ENCODE measurements around the gene RAB11FIP4. TPM values are rescaled to one million over a fixed set of nuclear protein-coding genes. Genes with fewer than 3 reads are reported as not detected.

Gene RAB11FIP4
- total and polyA plus RNA-seq, 8 donors = 4.7 to 121 (median 11.7) TPM

DNA sequence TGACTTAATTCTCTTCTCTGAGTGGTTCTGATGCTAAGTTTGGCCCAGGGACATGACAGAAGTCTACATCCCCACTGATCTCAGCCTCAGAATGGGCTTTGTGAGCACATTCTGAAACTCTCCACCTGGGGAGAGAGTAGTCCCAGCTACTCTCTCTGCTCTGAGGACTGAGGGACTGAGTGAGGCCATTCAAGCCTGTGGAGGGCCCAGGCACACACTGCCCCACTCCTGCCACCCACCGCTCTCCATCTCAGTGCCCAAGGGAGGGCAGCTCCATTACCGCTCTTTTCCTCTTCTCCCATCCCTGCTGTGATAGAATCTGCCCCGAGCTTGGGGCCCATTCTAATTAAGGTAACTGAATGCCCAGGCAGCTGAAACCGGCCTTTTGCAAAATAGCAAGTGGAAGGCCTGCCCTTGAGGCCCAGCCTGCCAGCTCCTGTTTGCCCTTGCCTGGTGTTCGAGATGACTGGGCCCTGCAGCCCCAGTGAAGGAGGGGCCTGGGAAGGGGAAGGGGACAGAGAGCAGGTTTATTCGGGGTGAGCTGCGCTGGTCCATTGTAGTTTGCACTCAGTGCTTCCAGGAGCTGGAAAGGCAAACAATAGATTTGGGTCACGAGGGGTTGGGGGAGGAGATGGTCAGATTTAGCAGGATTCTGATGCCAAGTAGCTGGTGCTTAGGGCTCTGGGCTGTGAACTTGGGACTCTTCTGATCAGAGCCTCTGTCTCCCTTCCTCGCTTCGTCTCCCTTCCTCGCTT is 76.2 kb downstream of the RAB11FIP4 start:
- peak; percentile 71 to 82 for DNase-seq
- Histone ChIP-seq H3K4me3 (no peak overlapping the region), H3K27ac (peak overlapping the region; percentile 48 to 82 (median 60)), H3K9me3 (no peaks in the 10 kb centered on the region), H3K4me1 (peaks cover 0 to 10% (median 8%) of the 10 kb centered on the region in 4 donors), H3K27me3 (no peaks in the 10 kb centered on the region), H3K36me3 (no peaks in the 10 kb centered on the region)
- WGBS, 5 donors = 38 to 58% (median 46%) methylated on average over 11 of the region's 11 CpGs
- TF ChIP-seq EP300 (IDR thresholded peaks at IDR 0.05) = no peak
- no peak for TF ChIP-seq POLR2AphosphoS5 (IDR thresholded peaks at IDR 0.05)
- TF ChIP-seq POLR2A (IDR thresholded peaks at IDR 0.05) = no peak
- TF ChIP-seq, protein P1, sequence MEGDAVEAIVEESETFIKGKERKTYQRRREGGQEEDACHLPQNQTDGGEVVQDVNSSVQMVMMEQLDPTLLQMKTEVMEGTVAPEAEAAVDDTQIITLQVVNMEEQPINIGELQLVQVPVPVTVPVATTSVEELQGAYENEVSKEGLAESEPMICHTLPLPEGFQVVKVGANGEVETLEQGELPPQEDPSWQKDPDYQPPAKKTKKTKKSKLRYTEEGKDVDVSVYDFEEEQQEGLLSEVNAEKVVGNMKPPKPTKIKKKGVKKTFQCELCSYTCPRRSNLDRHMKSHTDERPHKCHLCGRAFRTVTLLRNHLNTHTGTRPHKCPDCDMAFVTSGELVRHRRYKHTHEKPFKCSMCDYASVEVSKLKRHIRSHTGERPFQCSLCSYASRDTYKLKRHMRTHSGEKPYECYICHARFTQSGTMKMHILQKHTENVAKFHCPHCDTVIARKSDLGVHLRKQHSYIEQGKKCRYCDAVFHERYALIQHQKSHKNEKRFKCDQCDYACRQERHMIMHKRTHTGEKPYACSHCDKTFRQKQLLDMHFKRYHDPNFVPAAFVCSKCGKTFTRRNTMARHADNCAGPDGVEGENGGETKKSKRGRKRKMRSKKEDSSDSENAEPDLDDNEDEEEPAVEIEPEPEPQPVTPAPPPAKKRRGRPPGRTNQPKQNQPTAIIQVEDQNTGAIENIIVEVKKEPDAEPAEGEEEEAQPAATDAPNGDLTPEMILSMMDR (IDR thresholded peaks at IDR 0.05) = no peak
- intact Hi-C loops (cut with DNase I; ENCODE audit: low total_unique reads) = no loop called here

DNA sequence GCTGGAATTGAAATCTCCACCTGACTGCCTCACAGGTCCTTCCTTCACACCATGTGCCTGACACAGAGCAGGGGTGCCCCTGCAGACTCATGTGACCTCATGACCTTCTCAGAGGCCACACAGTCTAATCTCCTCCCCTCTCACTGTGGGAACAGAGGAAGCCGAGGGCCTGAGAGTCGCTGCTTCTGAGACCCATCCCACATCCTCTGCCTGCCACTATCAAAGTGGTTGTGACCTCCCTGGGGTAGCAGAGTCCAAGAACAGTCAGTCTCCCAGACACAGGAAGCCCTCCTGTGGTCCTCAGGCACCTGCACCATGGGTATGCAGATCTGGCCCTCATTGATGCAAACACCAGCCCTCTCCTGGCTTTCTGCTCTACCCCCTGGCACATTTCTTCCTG is 78.5 kb downstream of the RAB11FIP4 start:
- Histone ChIP-seq H3K27ac (no peak overlapping the region), H3K36me3 (no peaks in the 10 kb centered on the region), H3K4me1 (peaks cover 0 to 10% (median 8%) of the 10 kb centered on the region in 4 donors), H3K9me3 (no peaks in the 10 kb centered on the region), H3K4me3 (no peak overlapping the region), H3K27me3 (no peaks in the 10 kb centered on the region)
- WGBS, 5 donors = 48 to 71% (median 51%) methylated on average over 1 to 2 of the region's 2 CpGs
- intact Hi-C loops (cut with DNase I; ENCODE audit: low total_unique reads) = no loop called here
- no peak for DNase-seq
- TF ChIP-seq EP300 (IDR thresholded peaks at IDR 0.05) (no peak), POLR2A (IDR thresholded peaks at IDR 0.05) (no peak), POLR2AphosphoS5 (IDR thresholded peaks at IDR 0.05) (no peak)
- TF ChIP-seq, protein P1 (IDR thresholded peaks at IDR 0.05) = no peak

DNA sequence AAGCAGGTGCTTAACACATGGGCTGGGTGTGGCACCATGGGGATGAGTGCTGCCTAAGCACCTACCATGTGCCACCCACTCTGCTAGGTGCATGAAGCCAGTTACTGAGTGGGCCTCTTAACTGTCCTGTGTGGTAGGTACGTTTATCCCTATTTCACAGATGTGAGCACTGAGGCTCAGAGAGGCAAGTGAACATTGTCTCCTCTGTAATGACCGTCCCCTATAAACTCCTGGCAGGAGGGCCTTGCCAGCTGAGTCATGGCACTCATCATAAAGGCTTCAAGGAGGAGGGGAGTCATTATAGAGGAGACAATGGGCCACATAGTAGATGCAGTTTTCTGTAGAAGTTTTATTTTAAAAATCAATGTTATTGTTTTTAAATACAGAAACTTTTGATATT is 79.1 kb downstream of the RAB11FIP4 start:
- intact Hi-C loops (cut with DNase I; ENCODE audit: low total_unique reads) = no loop called here
- no peak for TF ChIP-seq EP300 (IDR thresholded peaks at IDR 0.05)
- no peak for TF ChIP-seq POLR2A (IDR thresholded peaks at IDR 0.05)
- TF ChIP-seq POLR2AphosphoS5 (IDR thresholded peaks at IDR 0.05) = no peak
- TF ChIP-seq, protein P1 (IDR thresholded peaks at IDR 0.05) = no peak
- Histone ChIP-seq H3K27me3 (no peaks in the 10 kb centered on the region), H3K4me3 (no peak overlapping the region), H3K9me3 (no peaks in the 10 kb centered on the region), H3K27ac (no peak overlapping the region), H3K4me1 (peaks cover 0 to 10% (median 8%) of the 10 kb centered on the region in 4 donors), H3K36me3 (no peaks in the 10 kb centered on the region)
- WGBS, 5 donors = 92 to 100% (median 93%) methylated on average over 2 of the region's 2 CpGs
- no peak for DNase-seq

DNA sequence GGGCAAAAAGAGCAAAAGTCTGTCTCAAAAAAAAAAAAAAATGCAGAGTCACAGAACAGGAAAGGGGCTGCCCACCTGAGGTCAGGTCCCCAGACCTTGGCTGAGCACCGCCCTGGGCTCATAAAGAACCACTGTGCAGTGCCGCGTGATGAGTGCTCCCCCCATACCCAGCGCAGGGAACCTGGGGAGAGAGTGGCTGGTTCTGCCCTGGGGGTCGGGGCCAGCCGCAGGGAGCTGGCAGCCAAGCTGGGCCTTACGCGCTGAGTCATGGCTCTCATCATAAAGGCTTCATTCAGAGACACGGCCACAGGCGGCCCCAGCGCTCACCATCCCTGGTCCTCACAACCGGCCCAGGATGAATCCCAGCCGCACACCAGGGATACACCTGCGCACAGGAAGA is 80.7 kb downstream of the RAB11FIP4 start:
- H3K36me3 ChIP-seq = no peaks in the 10 kb centered on the region
- DNase-seq = no peak
- intact Hi-C loops (cut with DNase I; ENCODE audit: low total_unique reads) = no loop called here
- H3K27ac ChIP-seq = no peak overlapping the region
- 83 to 88% (median 85%) methylated on average over 12 to 14 of the region's 14 CpGs for WGBS, 5 donors
- H3K27me3 ChIP-seq = peaks cover 0 to 8% (median 0%) of the 10 kb centered on the region in 3 donors
- TF ChIP-seq, protein P1 (IDR thresholded peaks at IDR 0.05) = no peak
- TF ChIP-seq POLR2A (IDR thresholded peaks at IDR 0.05) = no peak
- no peak for TF ChIP-seq EP300 (IDR thresholded peaks at IDR 0.05)
- TF ChIP-seq POLR2AphosphoS5 (IDR thresholded peaks at IDR 0.05) = no peak
- peaks cover 0 to 16% (median 8%) of the 10 kb centered on the region in 4 donors for H3K4me1 ChIP-seq
- no peaks in the 10 kb centered on the region for H3K9me3 ChIP-seq
- no peak overlapping the region for H3K4me3 ChIP-seq

All from stomach (tissue), 9 donors.